Cerebellar nuclear complex (tissue), 1 donor: ENCODE data around the gene SFI1.

ENCODE experiments used
- DNase-seq, 2 experiments: peaks; one replicate each; lab custom pipeline; 2025; lab: John Stamatoyannopoulos, UW

The SFI1 gene

GRCh38 chr22:31616315-31616980, 120.1 kb downstream of the SFI1 start:
- no peak for DNase-seq

DNA sequence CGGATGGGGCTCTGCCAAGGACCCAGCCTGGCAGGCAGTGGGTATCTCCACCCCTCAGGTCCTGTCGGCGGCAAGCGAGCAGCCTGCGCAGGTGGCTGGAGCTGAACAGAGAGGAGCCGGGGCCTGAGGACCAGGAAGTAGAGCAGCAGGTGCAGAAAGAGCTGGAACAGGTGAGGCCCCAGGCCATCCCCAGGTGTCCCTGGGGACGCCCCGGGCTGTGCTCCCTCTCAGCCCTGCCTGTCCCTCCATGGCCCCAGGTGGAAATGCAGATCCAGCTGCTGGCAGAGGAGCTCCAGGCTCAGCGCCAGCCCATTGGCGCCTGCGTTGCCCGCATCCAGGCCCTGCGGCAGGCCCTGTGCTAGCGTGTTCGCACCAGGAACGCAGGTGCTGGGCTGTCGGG, 121.7 kb downstream of the SFI1 start:
- DNase-seq, result no peak

DNA sequence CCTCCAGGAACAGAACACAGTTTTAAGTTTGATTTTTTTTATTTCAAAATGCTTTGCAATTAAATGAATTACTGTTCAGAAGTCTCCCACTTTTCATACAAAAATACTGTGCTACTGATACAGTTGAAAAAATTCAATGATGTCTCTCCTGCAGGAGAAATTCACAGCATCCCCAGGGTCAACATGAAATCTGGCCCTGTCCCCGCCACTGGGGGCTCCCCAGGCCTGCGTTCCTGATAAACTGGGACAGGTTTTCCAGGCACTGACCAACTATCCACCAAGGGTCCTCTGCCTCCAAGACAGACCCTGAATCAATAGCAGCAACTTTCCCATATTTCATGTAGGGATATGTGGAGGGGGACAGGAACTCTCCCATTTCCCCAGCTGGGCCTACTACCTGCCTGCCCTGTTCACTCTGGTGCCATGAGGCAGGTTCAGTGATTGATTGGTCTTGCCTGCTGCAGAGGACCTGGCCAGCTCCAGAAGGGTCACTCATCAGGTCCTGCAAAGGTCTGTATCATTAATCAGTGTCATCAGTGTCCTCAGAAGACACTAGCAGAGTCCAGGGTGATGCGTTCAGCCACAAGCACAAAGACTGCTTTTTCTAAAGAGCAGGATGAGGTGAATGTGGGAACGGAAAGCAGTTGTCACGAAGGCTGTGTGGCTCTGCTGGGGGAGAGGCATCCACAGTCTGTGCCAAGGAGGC, 122.3 kb downstream of the SFI1 start:
- DNase-seq, result no peak

DNA sequence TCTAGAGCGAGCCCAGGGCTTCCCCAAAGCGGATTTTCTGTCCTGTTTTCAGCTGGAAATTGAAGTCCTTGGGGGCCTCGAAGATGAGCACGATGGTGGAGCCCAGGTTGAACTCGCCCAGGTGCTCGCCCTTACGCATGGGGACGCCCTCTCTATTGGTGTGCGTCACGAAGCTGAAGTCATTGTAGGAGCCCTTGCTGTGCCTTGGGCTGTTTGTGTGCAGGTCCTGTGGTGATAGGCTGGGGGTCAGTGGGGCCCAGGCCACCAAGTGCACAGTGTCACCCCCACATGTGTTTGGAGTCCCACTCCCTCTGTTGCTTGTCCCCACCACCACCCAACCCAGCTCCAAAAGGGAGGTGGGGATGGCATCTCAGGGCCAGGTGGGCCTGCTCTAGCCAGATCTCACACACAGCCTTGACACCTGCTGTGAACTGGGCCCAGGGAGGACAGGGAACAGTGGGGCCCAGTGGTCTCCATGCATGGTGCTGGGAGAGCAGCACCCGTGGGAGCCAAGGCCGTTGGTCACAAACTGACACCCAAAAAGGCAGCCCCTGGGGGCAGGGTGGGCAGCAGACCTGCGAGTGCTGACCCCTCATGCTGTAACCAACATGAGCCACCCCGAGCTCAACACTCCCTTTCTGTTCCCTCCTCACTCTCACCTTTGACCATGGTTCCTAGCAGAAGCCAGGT, 123.4 kb downstream of the SFI1 start:
- no peak for DNase-seq

GRCh38 chr22:31620756-31621480, 124.6 kb downstream of the SFI1 start:
- no peak for DNase-seq

DNA sequence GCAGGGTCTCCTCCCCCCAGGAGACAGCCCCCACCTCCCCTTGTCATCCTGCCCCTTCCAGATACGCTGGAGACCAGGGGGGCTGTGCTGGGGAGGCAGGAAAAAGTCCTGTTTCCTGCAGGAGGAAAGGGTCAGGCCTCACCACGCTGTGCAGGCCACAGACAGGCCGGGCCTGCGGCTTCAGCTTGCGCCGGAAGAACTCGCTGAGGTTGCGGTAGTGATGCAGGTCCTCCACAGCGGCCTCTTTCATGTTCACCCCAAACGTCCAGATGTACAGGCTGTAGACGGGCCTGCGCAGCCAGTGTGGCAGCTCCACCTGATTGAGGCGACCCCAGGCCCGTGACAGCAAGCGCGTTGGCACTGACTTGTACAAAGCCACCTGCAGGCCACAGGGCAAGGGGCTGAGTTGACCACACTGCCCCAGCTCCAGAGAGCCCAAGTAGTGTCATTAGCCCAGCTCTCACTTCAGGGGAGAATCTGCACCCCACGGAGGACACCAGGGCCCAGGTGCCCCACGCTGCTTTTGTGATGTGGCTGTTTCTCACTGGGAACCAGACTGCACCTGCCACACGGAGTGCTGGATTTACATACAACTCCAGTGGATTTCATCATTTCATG, 125.3 kb downstream of the SFI1 start:
- no peak for DNase-seq

GRCh38 chr22:31622980-31623379, 126.6 kb downstream of the SFI1 start:
- no peak for DNase-seq

GRCh38 chr22:31623592-31624304, 127.4 kb downstream of the SFI1 start:
- DNase-seq, result no peak

DNA sequence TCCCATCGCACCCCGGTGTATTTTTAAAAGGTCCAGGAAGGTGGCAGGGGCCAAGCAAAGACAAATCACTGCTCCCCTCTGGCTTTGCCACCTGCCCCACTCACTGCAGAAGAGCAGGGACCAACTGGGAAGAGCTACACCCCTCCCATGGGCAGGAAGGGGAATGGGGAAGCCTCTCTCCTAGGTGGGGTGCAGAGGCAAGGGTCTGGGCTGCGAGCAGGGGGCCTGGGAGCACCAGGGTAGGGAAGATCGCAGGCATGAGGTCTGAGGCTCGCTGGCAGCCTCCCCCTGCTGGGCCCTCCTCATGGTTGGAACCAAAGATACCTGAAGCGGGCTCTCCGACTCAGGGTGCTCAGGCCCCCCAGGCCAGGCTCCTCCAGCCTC, 128.9 kb downstream of the SFI1 start:
- no peak for DNase-seq

DNA sequence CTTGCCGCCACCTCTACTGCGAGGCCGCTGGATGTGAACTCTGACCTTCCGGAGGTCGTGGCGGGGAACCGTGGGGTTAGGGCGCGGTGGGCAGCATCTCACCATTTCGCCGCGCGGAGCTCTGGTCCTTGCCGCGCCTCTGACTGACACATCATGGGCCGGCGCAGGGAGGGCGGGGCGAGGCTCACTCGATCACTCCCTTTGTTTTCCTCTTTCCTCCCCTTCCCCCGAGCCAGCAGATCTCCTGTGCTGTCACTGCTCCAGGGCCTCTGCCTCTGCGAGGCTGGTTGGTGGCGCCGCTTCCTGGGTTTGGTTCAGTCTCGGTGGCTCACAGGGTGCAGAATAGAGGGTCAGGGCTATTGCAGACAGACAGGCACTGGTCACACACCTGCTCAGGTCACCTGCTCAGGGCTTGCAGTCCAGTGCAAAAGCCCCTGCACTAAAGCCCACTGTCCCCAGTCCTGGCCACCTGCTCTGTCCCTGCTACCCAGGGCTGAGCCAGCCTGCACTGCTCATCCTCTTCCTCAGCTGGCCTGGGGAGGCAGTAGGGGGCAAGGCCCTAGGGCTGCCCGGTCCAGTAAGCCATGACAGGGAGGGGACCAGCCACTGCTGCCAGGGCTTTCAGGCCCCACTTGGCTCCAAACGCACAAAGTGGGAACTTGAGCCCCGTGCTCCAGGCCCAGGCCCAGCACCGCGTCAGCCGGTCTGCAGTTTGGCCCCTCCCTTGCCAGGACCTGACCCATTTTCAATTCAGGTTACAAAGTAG, 129.5 kb downstream of the SFI1 start:
- DNase-seq, result peak; percentile 73 to 79

DNA sequence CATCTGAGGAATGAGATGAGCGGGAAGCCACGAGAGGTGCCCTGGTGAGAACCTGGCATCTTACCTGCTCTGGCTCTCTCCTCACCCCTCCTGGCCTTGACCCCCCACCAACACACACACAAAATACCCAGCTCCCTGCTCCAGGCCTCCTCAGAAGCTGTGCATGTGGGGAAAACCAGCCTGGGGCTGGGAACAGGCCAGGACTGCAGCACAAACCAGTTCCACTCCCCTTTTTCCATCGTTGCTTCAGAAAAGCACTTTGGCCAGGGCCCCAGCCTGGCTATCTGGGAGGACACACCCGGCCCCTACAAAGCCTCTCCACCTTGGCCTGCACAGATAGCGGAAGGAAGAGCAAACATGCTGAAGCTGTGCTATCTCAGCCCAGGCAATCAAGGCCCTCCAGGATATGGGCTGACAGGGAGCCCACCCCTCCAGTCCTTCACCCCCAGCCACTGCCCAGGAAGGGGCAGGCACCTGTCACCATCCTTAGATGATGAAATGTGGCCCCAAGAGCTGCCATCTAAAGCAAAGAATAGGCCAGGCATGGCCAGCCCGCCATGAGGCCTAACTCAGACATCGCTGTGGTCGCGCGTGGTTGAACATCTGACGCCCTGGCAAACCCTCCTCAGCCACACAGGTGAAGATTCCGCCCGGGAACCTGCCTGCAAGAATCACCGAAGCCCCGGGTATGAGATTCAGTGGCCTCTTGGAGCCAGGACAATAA, 130.3 kb downstream of the SFI1 start:
- DNase-seq, result peak; percentile 86

DNA sequence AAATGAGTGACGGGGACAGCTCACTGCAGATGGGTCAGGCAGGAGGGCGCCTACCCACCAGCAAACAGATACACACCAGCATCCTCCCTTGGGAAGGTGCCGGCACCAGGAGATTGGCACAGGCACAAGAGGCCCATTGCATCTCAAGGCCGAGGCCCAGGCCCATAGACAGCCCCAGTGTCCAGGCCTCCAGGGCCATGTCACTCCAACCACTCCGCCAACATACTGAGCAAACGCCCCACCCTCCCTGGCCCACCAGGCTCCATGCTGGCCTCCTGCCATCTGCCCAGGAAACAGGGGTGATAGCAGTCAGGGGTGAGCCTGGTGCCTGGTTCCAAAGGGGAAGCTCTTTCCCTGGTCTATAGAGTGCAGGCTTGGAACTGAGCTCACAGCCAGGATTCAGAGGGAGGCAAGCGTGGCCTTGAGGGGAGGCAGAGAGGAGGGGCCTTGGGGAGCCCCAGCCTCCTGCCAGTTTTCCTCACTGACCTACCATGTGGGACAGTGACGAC, 130.9 kb downstream of the SFI1 start:
- DNase-seq, result no peak

- DNase-seq, result no peak
Observed at GRCh38 chr22:31628362-31628761, 132.0 kb downstream of the SFI1 start.

DNA sequence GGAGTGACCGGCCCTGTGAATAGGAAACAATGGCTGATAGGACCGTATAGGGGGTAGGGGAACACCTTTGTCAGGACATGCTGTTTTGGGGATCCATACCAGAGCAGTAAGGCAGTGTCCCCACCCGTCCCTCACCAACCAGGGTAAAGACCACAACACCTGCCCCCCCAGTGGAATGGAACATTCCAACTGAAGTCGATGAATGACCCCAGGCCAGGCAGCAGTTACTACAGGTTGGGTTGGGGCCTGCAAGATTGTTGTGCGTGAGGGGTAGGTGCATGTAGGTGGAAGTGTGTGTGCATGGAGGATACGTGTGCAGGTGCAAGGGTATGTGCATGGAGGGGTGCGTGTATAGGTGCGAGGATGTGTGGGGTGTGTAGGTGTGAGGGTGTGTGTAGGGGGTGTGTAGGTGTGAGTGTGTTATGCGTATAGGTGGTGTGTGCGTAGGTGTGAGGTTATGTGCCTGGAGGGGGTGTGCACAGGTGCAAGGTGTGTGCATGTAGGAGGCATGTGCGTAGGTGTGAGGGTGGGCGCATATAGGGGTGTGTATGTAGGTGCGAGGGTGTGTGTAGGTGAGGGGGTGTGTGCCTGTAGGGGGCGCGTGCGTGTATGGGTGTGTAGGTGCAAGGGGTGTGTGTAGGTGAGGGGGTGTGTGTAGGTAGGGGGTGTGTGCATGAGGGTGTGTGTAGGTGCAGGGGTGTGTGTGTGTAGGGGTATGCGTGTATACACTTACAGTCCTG, 132.8 kb downstream of the SFI1 start:
- DNase-seq, result no peak

DNA sequence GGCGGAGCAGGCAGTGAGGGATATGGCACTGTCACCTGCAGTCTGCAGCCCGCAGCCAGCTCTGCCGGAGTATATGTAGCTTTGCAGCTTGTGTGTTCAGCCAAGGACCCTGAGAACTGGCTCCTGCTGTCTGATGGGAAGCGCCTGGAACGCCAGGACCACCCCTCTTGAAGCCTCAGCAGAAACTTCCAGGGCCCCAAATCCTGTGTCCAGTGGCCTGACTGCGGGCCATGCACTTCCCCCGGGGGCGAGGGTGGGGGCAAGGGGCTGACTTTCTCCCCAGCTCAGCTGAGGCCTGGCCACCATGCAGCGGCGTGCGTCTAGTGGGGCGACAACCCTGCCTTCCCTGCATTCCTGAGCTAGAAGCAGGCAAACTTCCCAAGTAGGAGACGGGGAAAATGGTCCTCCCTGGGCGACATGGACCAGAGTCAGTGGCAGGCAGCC, 133.4 kb downstream of the SFI1 start:
- DNase-seq, result no peak

DNA sequence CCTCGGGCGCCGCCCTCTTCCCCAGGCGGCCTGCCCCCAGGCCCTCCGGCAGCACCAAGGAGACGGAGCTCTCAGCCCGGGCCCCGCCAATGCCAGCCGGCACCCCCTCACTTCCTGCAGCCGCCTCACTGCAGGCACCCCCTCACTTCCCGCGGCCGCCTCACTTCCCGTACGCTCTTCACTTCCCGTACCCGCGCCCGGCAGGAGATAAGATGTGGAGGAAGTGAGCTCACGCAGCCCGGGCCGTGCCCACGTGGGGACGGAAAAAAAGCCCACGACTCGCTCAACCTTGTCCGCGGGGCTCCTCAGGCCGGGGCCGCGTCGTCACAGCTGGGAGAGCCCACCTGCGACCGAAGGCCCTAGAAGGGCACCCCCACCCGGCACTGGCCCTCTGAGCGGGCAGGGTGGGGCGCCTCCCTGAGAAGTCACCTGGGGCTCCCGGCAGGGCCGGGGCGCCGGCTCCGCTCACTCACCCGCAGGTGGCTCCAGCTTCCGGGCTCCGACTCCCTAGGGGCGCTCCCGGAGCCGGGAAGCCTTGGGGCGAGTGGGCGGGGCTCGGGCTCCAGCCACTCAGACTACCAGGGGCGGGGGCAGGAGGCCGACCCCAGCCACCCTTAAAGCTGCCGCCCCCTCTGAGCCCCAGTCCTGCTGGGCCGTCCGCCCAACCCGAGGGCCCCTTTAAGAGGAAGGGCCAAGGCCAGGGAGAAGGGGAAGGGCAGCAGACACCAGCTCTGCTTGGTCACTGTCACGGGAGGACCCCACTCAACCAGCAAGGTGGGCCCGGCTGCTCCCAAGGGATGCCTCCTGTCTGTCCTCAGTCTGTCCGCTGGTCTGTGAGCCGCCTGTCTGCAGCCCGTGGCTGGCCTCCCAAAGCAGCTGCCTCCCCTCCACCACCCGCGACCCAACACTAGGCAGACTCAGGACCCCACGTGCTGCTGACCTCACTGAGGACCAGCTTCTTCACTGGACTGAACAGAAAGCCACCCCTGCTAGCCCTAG, 134.3 kb downstream of the SFI1 start:
- DNase-seq, result peak in 1 of 2 experiments; percentile 55

GRCh38 chr22:31631436-31631835, 135.1 kb downstream of the SFI1 start:
- no peak for DNase-seq
